Stimulated activated CD4-positive, alpha-beta T cell treated with anti-CD3 and anti-CD28 coated beads, Interleukin-15, amount 100 ng/mL, for 1 hour (primary cell): ENCODE data around the gene DNAH12.
"Not testable (repeated sequence)": the region's sequence is repeated elsewhere in the genome, so short reads cannot be mapped to it uniquely, and the experiment has no call there.

Experiments
- DNase-seq, 2 donors: peaks; one replicate each; pipeline ENCODE4 v3.0.0-alpha.2; 2020; ENCODE audit warnings: low read depth in 1 of 2, low spot score in 1 of 2

DNAH12 gene

DNA sequence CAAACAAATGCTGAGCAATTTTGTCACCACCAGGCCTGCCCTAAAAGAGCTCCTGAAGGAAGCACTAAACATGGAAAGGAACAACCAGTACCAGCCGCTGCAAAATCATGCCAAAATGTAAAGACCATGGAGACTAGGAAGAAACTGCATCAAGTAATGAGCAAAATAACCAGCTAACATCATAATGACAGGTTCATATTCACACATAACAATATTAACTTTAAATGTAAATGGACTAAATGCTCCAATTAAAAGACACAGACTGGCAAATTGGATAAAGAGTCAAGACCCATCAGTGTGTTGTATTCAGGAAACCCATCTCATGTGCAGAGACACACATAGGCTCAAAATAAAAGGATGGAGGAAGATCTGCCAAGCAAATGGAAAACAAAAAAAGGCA lies 217.6 kb downstream of the DNAH12 start:
- DNase-seq = not testable (repeated sequence)

DNA sequence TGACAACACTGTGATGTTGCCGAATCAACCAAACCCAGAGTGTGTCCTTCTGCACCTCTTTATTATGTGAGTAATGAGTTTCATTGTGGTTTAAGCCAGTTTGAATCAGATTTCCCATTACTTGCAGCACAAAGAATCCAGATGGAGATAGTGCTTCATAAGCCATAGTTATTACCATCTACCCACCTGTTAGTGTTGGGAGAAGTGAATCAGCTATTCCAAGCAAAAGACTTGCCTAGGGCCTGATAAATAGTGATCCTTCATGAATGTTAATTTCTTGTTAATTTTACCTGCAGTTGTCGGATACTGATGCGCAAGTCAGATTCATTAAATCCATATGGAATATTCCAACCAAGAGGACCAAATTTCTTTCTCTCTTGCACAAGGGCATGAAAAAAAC lies 229.9 kb downstream of the DNAH12 start:
- DNase-seq = no peak

DNA sequence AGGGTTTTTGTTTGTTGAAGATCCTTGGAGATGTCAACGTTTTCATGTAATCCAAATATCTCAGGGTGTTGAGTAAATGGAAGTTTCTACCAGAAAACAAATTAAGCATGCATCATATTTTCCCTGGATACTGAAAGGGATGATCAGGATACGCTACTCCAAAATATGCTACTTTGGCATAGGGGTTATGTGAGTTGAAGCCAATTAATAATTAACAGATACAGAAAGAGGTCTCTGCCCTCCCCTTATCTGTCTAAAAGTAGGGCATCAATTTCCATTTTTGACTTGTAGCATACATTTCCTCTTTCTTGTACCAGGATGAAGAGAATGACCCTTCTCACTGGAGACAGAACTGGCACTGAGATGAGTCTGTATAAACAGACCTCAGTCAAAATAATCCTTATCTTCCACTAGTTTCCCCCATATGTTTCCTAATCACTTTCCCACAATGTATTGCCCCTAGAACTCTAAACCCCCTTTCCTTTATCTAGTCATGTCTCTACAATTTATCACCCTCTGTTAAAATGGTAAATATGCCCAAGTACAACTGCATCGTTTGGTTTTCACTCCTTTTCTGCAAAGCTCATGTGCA lies 234.3 kb downstream of the DNAH12 start:
- no peak for DNase-seq

DNA sequence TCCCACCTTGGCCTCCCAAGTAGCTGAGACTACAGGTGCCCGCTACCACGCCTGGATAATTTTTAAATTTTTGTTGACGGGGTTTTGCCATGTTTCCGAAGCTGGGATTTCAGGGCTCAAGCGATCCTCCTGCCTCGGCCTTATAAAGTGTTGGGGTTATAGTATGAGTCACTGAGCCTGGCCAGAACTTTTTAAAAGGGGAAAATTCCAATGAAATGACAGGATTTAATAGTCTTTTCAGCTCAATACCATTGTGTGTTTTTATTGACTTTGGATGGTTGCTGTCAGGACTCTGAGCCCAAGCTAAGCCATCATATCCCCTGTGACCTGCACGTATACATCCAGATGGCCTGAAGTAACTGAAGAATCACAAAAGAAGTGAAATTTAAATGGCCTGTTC lies 240.6 kb downstream of the DNAH12 start:
- DNase-seq = not testable (repeated sequence)

DNA sequence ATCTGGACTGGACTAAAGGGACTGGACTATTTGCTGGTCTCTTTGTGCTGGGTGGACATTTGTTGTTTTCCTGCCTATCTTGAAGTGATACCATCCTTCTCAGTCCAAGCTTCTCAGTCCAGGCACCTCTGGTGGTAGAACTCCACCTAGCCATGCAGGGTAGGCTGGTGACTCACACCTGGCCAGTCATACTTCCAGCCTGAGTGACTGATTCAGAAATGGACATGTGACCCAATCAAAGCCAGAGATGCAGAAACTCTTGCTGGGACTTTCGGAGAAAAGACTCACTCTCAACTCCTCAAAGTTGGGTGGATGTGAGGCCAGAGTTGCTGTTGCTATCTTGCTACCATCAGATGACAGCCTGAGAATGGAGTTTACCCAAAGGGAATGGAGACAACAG lies 246.1 kb downstream of the DNAH12 start:
- DNase-seq = no peak

DNA sequence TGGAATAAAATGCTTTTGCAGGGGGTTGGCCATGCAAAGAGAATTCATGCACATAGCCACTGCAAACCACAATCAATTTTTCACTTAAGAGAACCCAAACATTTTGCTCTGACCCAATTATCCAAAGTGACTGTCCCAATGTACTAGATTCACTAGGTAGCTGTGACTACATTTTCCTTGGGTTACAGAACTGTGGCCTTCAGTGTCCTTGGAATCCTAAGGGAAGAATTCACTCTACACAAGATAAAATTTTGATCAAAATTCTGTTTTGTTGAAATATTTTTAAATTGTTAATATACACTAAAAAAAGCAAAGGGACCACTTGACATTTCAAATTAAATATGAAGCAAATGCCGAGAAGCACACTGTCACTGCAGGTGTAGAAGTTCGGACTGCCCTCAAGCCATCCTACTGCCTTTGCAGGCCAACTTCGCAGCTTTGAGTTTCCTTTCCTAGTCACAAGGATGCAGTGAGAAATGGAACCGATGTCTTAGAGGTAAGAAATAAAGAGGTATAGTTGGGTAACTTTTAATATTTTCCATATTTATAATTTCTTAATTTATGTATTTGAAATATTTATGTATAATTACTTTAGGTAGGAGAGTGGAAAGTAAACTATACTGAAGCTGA lies 251.1 kb downstream of the DNAH12 start:
- DNase-seq = no peak

DNA sequence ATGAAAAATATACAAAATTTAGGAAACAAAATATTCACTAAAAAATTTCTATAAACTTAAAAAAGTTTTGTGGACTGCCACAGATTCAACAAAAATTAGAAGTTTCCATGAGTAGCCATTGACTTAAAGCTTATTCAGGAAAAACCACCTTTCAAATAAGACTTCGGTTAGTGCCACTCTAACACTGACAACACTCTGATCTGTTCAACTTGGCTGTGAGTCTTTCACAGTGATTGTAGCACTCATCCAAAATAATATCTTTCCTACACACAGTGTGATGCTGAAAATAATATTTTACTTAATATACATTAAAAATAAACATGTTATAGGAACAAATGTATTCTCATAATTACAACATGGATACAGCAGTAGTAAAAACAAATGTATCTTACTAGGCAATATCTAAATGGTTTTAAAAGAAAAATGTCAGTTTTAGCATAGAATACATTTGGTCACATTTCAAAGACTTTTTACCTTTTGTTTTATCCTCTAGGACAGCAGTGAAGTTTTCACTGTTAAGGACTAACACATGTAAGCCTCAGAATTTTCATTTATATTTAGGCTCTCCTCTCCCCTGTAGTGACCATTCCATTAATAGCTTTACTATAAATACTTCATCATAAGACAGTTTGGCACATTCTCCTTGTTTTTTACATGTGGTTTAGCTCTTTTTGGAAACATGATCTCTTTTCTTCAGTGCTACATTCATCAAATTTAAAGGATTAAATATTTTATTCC lies 251.8 kb downstream of the DNAH12 start, which contains the start of gene ASB14:
ASB14 (minus strand) TSS at position 527 of the 738 bp plus-strand sequence. CDS start 652 bp downstream, outside the sequence.
- DNase-seq = no peak

DNA sequence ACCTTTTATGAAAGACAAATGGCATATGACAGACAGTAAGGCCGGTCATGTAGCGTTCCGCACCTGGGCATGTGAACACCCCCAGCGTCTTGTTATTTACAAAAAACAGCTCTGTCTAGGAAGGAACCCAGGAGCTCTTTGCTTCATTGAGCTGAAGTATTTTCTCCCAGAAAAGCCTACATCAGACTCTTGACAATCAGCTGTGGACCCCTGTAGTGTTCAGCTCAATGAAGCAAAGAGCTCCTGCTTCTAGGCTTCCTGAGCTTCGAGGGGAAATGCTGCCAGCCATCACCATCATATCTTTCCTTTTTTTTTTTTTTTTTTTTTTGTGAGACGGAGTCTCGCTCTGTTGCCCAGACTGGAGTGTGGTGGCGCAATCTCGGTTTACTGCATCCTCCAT lies 255.7 kb downstream of the DNAH12 start:
- no peak for DNase-seq

DNA sequence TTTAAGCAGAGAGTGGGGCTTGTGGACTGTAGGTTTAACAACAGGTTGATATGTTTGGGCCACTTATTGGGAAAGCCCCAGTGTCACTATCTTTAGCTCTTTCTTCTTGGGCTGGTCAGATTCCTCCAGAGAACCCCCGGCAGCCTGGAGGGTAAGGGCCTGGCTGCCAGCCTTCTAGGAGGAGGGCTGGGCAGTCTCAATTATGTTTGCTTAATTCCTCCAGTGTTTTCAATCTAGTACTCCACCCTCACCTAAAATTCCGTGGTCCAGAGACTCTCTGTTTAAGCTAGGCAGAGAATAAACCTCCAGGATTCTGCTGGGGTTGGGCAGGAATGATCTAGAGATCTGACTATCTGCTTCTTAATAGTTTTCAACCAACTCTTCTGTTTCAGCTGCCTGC lies 256.9 kb downstream of the DNAH12 start:
- DNase-seq = no peak

DNA sequence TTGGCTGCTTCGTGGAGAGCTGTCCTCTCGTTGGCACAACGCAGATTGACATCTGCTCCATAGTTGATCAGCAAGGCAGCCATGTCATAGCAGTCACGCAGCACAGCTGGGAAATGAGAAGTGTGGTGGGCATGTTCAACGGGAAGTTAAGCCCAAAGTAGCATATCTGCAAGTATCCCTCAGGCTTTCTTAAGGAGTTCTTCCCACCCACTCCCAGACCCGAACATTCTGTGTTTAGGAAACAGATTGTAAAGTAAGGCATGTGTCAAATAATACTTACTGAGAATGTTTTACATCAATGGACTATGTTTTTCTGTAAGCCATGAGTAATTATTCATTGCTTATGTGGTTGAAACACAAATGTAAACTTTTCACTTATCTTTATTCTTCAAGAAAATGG lies 260.8 kb downstream of the DNAH12 start:
- no peak for DNase-seq

DNA sequence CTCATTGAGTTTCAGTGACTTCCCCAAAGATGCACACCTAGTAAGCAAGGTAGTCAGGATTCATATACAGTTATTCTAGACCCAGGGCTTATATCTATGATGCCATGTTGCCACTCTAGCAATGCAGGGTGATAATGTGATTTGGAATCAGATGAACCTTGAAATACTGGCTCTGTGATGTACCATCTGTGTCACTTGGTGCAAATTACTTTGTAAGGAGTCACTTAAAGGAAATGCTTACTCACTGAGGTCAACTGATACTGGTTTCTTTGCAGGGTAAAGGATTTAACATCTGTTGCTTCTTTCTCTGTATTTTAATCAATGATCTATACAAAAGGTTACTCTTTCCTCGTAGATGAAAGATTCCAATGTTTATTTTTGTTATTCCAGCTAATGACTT lies 262.4 kb downstream of the DNAH12 start:
- no peak for DNase-seq

DNA sequence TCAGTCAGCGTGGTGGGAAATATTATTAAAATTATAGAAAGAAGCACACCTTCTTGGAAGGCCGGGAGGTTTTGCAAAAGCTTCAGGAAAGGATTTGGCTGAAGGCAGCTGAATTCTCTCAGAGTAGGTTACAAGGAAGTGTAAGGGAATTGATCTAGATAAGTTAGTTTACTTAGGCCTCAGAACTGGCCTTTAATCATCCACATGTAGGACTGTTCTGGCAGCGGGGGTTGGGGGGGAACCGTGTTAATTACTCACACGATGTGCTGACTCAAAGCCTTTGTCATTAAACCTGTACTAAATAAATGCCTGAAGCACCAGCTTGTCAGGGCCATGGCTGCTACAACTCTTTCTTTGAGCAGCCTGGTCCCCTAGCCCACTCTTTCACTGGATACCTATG lies 264.5 kb downstream of the DNAH12 start:
- no peak for DNase-seq

DNA sequence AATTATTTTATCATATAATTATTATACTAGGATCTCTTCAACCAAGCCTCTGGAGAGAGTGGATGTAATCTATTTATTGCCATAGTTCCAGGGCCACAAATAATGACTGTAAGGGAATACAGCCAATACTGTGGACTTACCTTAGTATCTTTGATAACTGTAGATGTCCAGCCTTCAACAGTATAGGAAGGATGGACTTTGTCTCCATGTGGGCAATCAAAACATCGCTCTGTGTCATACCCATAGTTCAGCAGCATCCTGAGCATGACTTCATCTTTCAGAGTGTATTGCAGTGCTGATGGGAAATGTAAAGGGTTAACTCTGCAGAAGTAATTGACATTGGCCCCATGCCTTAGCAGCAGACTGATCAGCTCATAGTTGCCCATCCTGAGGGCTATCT lies 265.9 kb downstream of the DNAH12 start:
- DNase-seq = no peak

DNA sequence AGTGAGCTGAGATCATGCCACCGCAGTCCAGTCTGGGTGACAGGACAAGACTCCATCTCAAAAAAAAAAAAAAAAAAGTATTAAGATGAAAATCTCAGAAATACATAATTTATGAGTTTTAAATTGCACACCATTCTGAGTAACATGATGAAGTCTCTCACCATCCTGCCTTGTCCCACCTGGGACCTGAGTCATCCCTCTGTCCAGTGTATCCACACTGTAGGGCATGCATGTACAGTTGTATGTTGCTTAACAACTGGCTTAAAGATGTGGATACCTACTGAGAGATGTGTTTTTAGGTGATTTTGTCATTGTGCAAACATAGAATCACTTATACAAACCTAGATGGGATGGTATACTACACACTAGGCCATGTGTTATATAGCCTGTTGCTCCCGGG lies 268.8 kb downstream of the DNAH12 start:
- DNase-seq = no peak

DNA sequence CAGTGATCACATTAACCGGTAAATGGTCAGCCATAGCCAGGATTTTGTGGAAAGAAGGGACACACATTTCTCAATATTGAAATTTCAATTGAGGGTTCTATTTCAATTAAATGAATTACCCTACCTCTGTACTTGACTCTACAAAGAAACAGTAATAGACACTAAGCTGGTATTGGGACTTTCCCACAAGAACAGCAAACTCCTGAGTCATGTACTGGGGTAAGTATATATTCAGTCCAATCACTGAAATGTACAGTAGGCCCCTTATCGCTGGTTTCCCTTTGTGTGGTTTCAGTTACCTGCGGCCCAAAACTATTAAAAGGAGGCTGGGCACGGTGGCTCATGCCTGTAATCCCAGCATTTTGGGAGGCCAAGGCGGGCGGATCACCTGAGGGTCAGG lies 269.3 kb downstream of the DNAH12 start:
- no peak for DNase-seq

DNA sequence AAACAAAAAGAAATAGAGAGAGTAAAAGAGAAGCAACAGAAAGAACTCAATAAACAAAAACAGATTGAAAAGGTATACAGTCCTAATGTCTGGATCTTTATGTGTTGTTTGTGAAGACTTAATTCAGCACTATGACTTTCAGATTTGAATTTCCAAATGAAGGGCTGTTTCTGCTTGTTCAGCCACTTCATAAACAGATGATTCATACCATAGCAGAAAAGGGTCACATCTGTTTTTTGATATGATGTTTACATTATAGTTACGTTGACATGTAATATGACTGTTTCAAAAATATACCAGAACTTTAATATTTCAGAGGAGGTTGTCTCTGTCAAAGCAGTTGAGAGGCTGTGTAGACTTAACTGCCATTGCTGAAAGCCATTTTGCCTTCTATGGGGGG lies 275.7 kb downstream of the DNAH12 start:
- no peak for DNase-seq

DNA sequence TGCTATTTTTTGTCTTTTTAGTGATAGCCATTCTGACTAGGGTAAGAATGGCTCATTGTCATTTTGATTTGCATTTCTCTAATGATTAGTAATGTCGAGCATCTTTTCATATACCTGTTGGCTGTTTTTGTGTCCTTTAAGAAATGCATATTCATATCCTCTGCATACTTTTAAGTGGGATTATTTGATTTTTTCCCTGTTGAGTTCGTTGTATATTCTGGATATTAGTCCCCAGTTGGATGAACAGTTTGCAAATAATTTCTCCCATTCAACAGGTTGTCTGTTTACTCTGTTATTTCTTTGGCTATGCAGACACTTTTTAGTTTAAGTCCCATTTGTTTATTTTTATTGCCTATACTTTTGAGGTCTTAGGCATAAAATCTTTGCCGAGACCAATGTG lies 282.2 kb downstream of the DNAH12 start:
- no peak for DNase-seq

DNA sequence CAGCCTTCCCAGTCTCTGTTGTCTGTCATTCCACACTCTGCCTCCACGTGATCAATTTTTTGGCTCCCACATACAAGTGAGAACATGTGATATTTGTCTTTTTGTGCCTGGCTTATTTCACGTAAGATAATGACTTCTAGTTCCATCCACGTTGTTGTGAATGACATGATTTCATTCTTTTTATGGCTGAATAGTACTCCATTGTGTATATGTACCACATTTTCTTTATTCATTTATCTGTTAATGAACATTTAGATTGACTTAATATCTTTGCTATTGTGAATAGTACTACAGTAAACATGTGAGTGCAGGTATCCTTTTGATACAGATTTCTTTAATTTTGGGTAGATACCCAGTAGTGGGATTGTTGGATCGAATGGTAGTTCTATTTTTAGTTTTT lies 283.0 kb downstream of the DNAH12 start:
- no peak for DNase-seq

DNA sequence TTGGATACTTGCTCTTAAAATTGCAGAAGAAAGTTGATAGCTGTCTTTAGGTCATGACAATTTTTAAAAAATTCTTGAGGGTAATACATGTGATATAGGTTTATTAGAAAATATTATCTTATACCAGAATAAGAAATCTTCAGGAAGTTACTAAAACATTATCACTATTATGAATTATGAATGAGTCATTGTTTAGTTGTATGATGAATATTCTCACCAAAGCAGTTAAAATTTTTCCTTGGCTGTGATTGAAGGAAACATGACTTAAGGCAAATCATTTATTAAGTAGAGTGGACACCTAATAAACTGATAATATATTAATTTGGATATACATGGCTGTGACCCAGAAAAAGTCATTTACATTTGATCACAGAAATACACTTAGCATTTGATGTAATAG lies 286.5 kb downstream of the DNAH12 start:
- DNase-seq = no peak

DNA sequence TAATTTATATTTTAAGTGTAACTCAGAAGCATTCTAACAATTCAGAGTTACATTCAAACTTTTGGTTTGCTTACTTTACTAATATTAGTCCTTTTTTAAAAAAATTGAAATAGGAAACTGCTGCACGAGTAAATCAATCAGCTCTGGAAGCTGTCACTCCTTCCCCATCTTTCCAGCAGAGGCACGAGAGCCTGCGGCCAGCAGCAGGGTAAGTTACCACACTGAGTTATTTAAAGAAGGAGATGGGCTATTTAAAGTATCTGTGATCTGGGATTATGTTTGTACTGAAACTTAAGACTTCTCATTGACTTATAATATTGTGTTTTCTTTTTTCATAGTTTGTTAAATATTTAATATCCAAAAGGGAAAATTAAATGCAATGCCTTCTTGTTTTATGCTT lies 287.3 kb downstream of the DNAH12 start:
- DNase-seq = no peak

DNA sequence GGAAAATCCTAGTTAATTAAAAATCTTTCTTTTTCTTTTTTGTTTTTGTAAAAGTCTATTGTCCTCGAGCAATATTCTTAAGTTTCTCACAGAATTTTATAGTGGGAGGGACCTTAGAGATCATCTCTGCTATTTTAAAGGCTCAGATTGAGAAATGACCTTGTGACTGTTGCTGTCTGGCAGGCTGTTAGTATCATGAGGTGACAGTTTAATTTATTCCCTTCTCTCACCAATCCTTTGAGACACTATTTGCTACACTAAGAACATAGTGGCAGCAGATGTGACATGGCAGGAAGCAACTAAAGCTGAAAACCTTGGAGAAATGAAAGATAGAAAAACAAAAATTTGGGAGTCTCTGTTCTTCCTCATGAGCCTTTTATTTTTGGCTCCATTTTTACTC lies 291.7 kb downstream of the DNAH12 start:
- DNase-seq = no peak

DNA sequence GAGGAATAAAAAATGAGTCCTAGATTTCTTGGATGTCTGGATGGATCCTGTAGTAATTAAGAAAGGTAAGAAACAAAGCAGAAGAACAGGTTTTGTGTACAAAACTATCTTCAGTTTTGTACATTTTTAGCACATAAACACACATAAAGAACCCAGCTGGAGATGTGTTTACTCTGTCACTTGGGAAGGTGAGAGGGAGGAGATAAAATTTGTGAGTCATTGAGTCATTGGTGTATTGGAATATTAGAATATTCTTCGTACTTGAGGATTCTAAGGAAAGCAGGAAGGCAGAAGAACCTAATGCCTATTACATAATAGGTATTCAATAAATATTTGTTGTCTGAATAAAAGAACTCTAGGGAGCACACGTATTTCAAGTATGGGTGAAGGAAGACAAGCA lies 299.2 kb downstream of the DNAH12 start:
- DNase-seq = no peak
